AML-193 (cell line): ENCODE results near the gene GRAMD1B.
A peak's percentile ranks its signal among the peaks of the same experiment; 100 is the strongest.

Experiments
- DNase-seq, 2 experiments: peaks; one replicate each; lab custom pipeline; 2025; lab: John Stamatoyannopoulos, UW

The GRAMD1B gene

DNA sequence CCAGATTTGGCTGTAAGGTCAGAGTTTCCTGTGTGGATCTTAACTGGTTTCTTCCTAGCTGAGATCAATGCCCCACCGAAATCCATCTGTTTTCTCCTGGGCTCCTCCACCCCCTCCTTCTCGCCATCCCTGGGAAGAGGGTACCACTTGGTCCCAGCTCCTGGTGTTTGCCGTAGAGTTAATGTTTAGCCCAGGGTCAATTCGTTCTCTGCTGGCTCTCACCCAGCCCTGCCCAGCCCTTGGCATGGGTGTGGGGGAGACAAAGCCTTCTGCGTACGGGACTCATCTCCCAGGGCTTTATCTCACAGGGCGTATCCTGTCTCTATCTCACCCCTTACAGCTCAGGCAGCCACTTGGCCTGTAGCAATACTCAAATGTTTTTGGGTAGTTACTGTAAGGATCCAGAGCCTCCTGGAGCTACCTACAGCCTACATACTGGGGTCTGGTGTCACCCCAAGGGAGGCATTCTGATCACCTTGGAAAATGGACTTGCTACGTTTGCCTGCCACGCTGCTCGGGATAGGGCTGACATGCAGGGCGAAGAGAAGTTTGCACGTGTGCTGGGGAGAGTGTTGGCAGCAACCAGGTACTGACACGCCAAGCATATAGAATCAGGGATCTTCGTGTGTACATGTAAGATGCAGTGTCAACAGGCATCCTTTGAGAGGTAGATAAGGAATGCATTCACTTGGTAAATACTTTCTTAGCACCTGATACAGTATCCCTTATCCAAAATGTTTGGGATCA lies 158.2 kb downstream of the GRAMD1B start:
- no peak for DNase-seq

DNA sequence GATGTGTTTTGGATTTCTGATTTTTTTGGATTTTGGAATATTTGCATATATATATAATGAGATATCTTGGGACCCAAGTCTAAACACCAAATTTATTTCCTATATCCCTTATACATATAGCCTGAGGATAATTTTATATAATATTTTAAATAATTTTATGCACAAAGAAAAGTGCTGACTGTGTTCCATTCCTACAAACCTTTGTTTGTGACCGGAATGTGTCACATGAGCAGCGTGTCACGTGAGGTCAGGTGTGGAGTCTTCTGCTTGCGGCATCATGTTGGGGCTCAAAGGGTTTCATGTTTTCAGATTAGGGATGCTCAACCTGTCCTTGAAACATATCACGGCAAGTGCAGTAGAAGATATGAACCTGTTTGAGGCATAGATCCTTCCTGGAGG lies 158.8 kb downstream of the GRAMD1B start:
- DNase-seq = no peak

DNA sequence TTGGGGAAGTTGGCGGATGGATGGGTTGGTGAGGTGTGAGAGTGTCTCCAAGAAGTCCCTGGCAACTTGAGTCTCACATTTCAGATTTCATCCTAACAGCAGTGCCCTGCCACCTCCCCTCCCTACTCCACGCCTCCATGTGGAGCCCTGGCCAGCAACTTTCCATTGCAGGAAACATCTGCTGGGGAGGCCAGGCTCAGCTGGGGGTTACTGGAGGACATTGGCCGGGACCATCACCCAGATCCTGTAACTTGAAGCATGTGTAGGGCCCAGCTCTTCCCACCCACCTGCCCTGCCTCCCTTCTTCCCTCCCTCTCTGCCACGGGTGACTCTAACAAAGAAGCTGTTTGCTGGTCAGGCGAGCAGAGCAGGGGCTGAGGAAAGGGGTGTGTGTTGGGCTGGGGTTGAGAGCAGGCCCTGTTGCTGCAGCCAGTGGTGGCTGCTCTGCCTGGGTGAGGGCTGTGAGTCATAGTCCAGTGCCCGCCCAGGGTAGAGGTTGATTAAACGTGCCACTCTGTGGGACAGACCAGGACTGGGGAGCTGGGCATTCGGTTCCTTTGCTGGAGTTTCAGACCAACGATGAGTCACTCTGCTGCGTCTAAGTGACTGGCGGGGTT lies 160.3 kb downstream of the GRAMD1B start:
- no peak for DNase-seq

DNA sequence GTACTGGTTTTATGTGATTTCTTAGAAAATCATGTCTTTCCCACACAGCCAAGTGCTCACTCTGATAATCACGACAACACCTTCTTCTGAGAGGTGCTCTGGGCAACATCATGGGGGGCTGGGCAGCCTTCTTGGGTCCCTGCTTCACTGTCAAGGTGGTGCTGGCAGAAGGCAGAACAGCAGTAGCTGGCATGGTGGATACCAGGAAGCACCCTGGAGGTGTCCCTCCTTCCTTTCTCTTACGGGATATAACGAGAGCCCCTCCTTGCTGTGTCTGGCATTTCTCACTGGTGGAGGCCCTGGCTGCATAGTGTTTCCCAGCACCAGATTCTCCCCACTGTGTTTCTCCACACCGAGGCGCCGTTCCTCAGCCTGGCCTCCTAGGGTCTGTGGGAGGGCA lies 163.5 kb downstream of the GRAMD1B start:
- no peak for DNase-seq

DNA sequence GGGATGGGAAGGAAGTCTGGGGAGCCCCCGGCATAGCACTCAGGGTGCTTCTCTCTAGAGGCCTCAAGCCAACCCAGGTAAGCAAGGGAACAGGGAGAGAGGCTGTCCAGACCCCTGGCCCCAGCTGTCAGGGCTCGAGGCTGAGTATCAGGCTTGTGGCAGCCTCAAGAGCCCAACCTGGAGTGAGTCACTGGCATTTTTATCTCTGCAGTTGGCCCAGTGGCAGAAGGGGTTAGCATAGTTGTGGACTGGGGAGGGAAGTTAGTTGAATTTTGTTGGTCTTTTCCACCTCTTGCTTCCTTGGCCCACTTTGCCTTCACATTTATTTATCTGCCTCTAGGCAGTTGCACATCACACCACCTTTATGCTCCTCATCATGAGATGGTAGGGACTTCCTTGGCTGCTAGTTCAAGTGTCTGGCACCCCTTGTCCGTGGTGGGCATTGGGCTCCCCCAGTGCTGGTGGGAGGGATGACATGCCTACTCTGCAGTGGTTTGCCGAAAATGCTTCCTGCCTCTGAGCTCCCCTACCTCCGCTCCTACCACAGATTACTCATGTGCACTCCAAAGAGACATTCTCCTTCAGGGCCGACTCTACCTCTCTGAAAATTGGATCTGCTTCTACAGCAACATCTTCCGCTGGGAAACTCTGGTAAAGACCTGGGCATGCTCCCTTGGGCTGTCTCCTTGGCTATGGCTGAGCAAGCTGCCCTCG lies 164.3 kb downstream of the GRAMD1B start:
- DNase-seq = no peak

DNA sequence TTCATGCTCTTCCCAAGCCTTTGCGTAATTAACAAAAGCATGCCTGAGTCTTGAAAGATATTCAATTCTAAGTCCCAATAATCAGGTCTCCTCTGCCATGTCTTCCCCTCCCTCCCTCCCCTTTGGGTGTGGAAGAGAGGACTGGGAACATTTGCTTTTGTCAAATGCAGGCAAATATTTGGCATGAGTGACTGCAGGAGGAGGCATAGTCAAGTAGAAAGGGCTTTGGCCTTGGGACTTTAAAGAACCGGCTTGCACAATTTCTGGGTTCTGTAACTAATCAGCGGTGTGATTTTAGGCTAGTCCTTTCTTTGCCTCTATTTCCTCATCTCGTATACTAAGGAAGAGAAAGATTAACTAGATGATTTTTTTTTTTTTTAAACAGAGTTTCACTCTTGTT lies 164.9 kb downstream of the GRAMD1B start:
- DNase-seq = no peak

DNA sequence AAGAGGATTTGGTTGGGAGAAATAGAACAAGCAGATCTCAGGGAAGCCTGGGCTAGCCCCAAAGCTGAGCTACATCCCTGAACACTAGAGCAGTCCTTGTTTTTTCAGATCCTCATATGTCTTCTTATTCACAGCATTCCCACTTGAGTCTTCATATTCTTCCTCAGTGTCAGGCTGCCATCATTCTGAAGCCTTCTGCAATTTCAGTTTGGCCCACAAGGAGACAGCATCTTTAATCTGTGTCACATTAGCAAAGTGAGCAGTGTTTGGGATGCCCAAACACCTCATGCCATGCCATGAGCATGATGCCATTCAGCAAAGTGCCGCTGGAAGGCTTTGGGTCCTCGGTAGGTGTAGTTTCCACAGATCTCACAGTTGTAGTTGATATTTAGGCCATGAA lies 167.8 kb downstream of the GRAMD1B start:
- no peak for DNase-seq

DNA sequence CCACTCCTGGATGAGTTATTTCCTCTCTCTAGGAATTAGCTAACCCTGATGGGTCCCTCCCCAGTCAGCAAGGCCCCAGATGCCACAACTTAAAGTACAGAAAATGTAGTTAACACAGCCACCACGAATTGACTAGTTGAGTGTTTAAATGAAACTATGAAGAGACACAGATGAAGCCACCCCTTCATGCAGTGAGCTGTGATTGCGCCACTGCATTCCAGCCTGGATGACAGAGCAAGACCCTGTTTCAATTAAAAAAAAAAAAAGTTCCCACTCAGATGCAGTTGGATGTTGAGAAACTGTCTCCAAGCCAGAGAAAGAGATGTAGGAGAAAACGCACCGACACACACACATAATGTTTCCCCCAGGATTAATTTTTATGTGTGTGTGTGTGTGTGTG lies 171.1 kb downstream of the GRAMD1B start:
- DNase-seq = no peak

DNA sequence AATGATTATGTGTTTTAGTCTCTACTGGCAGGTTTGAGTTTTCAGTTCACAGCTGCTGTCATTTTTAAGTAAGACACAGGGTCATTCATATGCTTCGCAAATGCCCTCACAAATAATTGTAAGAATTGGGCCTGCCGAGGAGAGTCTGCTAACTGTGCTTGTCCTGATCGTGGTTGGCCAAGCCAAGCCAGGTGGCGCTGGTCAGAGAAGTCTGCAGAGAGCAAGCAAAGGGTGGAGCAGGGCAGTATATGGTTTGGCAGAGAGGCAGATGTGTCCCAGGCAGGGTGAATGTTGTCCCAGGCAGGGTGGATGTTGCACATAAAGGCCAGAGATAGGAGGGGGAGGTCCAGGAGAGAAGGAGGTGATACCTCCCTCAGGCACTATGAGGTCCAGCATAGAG lies 171.7 kb downstream of the GRAMD1B start:
- DNase-seq = no peak

DNA sequence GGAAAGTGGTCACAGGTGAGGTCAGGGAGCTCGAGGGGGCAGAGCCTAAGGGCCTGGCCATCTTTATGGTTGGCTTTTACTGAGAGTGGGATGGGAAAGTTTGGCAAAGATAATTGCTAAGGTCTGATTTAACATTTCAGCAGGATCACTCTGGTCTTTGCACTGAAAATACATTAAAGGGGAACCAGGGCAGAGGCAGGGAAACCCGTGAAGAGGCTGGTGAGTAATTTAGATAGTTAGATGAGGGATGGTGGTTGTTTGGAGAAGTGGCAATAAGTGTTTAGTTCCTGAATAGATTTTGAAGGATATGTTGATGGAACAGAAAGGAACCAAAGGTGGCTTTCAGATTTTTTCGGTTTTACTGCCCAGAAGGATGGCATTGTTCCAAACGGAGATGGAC lies 173.6 kb downstream of the GRAMD1B start:
- DNase-seq = no peak

DNA sequence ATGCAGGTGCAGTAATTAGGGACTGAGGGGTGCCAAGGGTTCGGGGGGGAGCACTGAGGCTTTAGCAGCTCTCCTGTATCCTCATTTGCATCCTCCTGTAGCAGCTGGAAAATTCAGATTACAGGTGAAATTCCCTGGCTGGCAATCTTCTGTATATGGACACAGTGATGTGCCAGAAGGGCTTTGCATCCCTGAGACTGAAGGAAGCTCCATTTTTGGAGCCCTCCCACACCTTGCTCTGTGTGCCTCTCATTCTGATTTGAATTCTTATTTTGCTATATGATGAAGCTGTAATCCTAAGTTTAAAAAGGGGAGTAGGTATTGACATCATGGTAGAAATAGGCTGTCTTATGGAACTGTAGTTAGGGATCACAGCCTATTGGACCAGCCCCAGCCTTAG lies 177.7 kb downstream of the GRAMD1B start:
- no peak for DNase-seq

DNA sequence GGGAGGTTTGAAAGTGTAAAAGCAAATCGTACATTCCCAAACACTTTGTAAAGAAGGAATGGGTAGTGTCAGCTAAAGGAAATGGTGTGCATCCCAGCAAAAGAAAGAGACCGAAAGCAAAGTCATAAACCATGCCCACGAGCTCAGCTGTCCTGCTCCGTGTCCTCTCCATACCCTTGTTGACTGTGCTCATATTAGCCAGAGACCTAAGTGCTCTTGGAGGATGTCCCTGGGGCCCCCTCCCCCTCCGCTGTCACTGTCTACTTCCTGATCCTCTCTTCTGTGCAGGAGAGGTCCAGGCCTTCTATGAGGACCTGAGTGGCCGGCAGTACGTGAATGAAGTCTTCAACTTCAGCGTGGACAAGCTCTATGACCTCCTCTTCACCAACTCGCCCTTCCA lies 178.3 kb downstream of the GRAMD1B start:
- no peak for DNase-seq

DNA sequence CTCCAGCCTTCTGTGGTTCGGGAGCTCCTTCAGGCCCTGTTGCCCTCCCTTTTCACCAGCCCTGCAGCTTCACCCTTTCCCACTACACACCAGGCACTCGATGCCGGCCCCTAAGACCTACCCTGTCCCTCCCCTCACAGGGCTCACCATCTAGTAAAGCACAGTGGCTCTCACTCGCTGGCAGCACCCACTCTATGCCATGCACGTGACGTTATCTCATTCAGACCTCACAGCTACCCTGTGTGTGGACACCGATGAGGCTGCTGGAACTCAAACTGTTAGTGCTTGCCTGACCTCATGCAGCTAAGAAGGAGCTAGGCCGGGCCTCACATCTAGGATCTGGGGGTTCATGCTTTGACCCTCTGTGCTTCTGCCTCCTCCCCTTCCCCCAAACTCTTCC lies 178.9 kb downstream of the GRAMD1B start:
- DNase-seq = no peak

DNA sequence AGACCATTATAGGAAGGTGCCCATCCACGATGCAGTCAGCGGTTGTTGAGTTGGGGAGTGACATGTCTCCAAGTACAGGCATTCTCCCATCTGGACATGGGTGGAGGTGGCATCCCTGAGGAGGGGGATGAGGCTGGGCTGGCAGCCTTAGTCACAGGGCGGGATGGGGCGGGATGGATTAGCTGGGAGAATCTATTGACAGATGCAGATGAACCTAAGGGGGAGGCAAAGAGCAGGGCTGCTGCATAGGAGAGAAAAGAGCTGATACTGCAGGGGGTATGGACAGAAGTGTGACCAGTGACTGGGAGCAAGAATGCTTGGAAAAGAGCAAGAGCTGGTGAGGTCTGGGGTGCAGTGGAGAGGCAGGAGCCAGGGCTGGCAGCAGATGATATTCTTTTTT lies 181.6 kb downstream of the GRAMD1B start:
- no peak for DNase-seq

DNA sequence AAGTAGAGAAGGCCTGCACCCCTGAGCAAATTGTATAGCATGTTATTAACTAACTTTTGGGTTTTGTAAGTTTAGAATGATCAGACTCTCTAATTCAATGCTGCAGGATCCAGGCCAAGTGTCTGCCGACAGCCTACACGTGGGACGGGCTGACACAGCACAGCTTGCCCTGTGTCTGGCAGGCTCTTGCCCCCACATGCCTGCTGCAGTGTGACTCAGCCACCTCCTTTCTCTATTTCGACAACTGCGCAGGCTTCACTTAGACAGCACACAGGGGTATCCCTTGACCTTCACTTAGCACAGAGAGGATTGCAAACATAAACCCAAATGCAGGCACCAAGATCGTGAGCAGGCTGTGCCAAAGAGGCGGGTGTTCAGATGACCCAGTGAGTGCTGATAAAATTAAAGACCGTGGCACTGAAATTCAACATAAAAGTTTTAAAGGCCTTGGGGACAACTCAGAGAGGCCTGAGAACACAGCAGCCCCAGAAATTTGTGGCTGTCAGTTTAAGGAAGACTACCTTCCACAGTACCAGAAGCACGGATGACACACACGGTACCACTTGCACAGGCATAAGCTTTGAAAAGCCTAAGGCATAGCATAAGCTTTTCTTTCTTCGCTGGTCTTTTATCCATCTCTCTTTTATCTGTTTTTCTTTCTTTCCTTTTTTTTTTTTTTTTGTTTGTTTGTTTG lies 186.6 kb downstream of the GRAMD1B start:
- no peak for DNase-seq

DNA sequence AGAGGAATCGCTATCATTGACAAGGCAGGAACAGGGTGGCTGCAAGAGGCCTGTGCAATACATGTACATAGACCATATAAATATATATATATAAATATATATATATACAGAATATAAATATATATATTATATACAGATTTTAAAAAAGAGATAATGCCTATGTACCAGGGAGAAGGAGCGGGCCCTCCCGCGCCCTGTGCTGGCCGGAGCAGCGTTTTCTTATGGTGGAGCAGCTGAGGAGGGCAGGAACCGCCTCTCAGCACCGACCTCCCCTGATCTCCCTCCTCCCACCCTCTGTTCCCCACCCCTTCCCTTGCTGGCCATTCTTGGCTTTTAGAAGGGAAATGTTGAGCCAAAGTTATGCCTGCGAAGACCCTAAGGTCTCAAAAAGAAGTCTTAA lies 192.5 kb downstream of the GRAMD1B start:
- DNase-seq = no peak

DNA sequence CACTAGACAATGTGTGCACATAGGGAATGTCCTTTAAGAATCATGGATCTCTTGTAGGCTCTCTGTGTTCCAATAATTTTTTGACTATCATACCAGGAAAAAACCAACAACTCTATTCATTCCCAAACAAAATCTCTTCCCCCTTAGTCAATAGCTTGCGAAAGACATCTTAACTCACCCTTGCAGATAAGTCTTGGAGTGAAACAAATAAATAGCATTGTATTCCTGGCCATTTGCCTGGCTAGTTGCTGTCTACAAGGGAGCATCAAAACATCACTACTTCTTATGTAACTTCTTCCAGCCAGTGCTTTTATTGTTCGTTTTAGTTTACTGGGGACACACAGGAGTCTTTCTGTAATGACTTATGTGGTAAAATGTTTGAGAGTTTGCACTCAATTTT lies 194.9 kb downstream of the GRAMD1B start:
- no peak for DNase-seq

DNA sequence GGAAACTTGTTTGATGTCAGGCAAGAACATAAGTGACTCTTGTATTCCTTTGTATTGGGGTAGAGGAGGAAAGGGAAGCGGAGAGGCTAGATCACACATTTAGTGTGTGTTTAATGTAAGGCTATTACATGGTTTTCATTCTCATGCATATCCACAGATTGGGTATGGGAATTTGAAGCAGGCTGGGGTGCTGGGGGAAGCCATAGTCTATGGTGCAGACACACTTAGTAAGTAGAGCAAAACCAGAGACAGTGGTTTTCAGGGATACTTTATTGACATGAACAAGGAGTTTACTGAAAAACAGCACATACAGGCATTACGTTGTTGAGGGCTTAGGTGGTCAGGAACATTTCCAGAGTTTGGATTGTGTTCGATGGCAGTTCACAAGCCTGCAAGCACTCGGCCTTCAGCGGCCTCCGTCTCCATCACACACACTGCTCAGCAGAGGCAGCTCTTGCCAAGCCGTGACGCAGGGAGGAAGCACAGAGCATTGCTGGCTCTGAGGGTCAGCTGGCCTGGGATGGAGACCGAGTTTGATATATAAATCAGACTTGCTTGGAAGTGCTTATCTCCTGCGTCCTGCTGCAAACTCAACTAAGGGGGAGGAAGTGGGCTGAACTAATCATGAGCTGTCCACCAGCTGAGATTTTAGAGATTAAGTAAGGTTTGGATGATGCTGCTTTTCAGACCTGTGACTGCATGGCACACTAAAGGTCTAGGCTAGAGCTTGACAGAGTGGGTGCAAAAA lies 199.0 kb downstream of the GRAMD1B start:
- no peak for DNase-seq

DNA sequence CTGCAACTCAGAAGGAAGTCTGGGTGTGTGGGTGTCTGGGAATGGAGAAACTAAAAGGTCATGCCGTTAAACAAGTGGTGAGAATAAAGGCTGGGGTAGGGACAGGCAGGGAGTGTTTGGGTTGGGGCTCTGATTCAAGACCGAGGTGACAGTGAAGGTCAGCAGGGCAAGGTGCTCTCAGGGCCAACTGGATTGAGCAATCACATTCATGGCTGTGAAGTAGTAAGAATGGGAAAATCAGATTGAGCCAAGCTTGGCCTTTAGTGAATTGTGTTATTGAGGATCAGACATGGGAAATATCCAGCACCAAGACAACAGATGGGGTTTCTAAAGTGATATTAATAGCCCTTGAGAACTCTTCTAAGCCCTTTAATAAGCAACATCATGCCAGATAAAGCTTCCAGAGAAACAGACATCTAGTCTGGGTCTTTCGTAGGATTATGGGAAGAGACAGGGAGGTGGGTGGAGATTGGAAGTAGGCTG lies 200.1 kb downstream of the GRAMD1B start:
- DNase-seq = no peak

DNA sequence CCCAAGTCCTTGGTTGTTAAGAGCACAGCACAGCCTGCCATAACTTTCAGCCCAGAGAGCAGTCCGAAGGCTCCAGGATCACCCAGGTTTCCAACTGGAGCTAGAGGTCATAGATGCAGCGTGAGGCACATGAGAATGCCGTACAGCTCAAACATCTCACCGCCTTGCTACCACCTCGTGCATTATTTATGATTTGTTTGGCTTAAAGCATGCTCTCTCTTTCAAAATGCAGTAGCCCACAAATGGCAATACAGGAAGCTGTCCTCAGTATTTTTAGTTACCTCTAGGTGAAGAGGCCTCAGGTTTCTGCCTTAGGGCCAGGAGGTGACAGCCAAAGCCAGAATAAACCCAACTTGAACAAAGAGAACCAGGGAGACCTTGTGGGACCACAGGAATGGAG lies 210.0 kb downstream of the GRAMD1B start:
- DNase-seq = no peak

DNA sequence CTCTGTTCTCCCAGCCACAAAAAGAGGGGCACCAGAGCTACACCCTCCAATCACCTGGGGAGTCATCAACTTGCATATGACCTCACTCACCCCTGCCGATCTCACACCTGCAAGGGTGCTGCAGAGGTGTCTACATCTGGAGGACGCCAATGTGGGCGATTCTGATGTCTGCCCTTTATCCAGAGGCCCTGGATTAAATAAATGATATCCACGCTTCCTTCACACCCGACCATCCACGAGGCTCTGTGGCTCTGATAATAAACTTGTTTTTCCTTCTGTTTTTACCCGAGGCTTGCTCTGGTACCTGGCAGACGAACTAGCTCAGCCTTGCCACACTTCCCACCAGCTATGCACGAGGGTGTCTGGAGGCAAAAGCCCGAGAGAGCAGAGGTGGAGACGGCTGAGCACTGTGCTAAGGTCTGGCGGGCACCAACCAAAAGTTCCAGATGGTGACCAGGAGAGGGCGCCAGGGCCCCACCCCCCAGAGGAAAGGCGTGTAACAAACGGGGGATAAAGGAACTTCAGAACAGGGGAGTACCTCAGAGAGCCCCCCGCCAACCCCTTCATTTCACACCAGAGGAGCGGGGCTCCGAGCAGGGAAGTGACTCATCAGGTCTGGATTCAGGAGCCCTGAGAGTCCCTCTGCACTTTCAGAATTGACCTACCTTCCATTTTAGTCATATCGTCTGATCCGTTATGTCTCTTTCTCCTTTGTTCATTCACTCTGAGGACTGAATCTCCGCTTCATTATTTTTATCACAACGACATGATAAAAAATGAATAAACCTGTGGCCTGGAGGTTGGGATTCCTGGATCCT lies 210.8 kb downstream of the GRAMD1B start:
- DNase-seq = peak; percentile 30 to 49
